ENCODE results near the gene TIMMDC1.
"Not testable (repeated sequence)": the region's sequence is repeated elsewhere in the genome, so short reads cannot be mapped to it uniquely, and the experiment has no call there.

TIMMDC1 gene

DNA sequence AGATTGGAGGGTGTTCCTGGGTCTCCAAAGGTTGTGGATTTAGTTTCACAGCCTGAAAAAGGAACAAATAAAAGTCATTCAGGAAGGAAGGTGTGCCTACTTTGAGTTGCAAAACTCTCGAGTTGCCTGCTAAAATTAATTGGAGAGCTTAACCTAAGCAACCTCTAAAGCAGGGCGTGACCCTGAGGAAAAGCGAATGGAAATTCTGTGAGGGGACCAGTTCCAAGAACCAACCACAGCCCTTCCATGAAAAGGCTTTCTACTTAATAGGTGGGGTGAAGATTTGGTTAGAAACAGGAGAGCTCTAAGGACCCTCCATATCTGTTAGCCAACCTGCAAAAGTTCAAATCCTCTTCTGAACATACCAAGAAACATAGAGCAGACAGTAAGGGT is 59.5 kb downstream of the TIMMDC1 start:
- DNase-seq (ENCODE audit: low read depth), result no peak

DNA sequence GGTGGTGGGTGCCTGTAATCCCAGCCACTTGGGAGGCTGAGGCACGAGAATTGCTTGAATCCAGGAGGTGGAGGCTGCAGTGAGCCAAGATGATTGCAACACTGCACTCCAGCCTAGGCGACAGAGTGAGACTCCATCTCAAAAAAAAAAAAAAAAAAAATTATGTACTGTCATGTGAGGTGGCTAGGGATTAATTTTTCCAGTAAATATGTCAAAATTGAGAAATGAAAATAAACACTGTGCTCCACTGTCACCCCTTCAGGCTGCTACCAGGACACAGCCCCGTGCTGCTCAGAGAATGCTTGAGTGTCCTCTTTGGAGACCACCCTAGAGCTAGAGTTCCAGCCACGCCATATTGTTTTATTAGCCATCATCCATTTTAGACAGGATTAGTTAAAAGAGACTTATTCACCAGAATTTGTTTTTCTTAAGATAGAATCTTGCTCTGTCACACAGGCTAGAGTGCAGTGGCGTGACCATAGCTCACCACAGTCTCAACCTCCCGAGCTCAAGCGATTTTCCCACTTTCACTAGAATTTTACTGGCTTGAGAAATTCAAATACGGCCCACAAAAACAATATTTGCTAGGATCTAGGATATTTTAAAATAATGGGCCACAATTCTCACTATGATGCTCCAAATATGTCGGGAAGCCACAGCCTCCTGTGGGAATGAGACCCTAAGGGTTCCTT is 60.4 kb downstream of the TIMMDC1 start:
- TF ChIP-seq MYC (IDR thresholded peaks at IDR 0.05; ENCODE audit: low read depth, low read length), result no peak
- TF ChIP-seq, protein P1, sequence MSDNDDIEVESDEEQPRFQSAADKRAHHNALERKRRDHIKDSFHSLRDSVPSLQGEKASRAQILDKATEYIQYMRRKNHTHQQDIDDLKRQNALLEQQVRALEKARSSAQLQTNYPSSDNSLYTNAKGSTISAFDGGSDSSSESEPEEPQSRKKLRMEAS (IDR thresholded peaks at IDR 0.05; ENCODE audit: low read depth, low read length), result no peak
- TF ChIP-seq, protein P2, sequence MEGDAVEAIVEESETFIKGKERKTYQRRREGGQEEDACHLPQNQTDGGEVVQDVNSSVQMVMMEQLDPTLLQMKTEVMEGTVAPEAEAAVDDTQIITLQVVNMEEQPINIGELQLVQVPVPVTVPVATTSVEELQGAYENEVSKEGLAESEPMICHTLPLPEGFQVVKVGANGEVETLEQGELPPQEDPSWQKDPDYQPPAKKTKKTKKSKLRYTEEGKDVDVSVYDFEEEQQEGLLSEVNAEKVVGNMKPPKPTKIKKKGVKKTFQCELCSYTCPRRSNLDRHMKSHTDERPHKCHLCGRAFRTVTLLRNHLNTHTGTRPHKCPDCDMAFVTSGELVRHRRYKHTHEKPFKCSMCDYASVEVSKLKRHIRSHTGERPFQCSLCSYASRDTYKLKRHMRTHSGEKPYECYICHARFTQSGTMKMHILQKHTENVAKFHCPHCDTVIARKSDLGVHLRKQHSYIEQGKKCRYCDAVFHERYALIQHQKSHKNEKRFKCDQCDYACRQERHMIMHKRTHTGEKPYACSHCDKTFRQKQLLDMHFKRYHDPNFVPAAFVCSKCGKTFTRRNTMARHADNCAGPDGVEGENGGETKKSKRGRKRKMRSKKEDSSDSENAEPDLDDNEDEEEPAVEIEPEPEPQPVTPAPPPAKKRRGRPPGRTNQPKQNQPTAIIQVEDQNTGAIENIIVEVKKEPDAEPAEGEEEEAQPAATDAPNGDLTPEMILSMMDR (IDR thresholded peaks at IDR 0.05; ENCODE audit: low read depth, low read length), result no peak
- no peak for TF ChIP-seq POLR2A (IDR thresholded peaks at IDR 0.05; ENCODE audit: extremely low read depth, insufficient read length)
- H3K4me3 ChIP-seq (ENCODE audit: low read depth, low read length), result no peak overlapping the region

More for the DNA sequence above, 59.5 kb downstream of the TIMMDC1 start:
- no peak overlapping the region for H3K4me3 ChIP-seq (ENCODE audit: low read depth, low read length)
- TF ChIP-seq, protein P2 (IDR thresholded peaks at IDR 0.05; ENCODE audit: low read depth, low read length), result no peak
- TF ChIP-seq POLR2A (IDR thresholded peaks at IDR 0.05; ENCODE audit: extremely low read depth, insufficient read length) (no peak), MYC (IDR thresholded peaks at IDR 0.05; ENCODE audit: low read depth, low read length) (no peak)
- TF ChIP-seq, protein P1 (IDR thresholded peaks at IDR 0.05; ENCODE audit: low read depth, low read length), result no peak

GRCh38 chr3:119559441-119559963 is 61.2 kb downstream of the TIMMDC1 start, which contains the start of gene CD80:
TSS of gene CD80 (minus strand) at chr3:119559614. CDS start at chr3:119557728, 1,886 bp downstream.
- DNase-seq (ENCODE audit: low read depth), result peak; percentile 78
- TF ChIP-seq, protein P2 (IDR thresholded peaks at IDR 0.05; ENCODE audit: low read depth, low read length), result peak; percentile 9
- TF ChIP-seq POLR2A (IDR thresholded peaks at IDR 0.05; ENCODE audit: extremely low read depth, insufficient read length), result no peak
- H3K4me3 ChIP-seq (ENCODE audit: low read depth, low read length), result no peak within 1 kb of the TSS

More for the DNA sequence above, 60.4 kb downstream of the TIMMDC1 start:
- DNase-seq (ENCODE audit: low read depth), result no peak

DNA sequence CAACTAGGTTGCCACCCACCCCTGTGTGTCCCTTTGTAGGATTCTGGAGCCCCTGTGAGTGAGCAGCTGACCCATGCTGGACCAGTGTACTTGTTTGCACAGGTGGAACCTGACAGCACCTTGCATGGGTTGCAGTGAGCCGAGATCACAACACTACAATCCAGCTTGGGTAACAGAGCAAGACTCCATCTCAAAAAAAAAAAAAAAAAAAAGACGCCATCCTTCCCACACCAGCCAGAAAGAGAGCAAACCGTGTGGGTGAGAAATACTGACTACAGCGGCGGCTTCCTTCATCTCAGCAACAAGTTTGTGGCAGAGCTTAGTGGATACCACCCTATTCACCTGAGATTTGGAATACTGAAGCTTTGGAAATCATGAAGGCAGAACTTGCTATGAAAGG is 61.8 kb downstream of the TIMMDC1 start:
- DNase-seq (ENCODE audit: low read depth), result no peak
- no peak overlapping the region for H3K4me3 ChIP-seq (ENCODE audit: low read depth, low read length)
- no peak for TF ChIP-seq MYC (IDR thresholded peaks at IDR 0.05; ENCODE audit: low read depth, low read length)

- peak; percentile 68 for DNase-seq (ENCODE audit: low read depth)
Measured at GRCh38 chr3:119562307-119562961, 64.1 kb downstream of the TIMMDC1 start.

GRCh38 chr3:119563334-119563733 is 65.0 kb downstream of the TIMMDC1 start:
- H3K4me3 ChIP-seq (ENCODE audit: low read depth, low read length); DNase-seq (ENCODE audit: low read depth): not testable (repeated sequence)

More at GRCh38 chr3:119562307-119562961, 64.1 kb downstream of the TIMMDC1 start:
- H3K4me3 ChIP-seq (ENCODE audit: low read depth, low read length), result no peak overlapping the region
- TF ChIP-seq POLR2A (IDR thresholded peaks at IDR 0.05; ENCODE audit: extremely low read depth, insufficient read length) (no peak), MYC (IDR thresholded peaks at IDR 0.05; ENCODE audit: low read depth, low read length) (no peak)
- TF ChIP-seq, protein P1 (IDR thresholded peaks at IDR 0.05; ENCODE audit: low read depth, low read length), result no peak
- TF ChIP-seq, protein P2 (IDR thresholded peaks at IDR 0.05; ENCODE audit: low read depth, low read length), result no peak

All from NB4 (cell line).